Heart left ventricle (tissue), 16 donors: Measurements from ENCODE around the gene TMEM43. TPM values are rescaled to one million over a fixed set of nuclear protein-coding genes. Genes with fewer than 3 reads are reported as not detected.

Experiments
- ATAC-seq, 4 donors: fragments of 200-7000 bp; cut with Tn5 transposase; one replicate each; pipeline ENCODE4 v1.9.1; 2020 to 2022; ENCODE audit warnings: moderate library complexity in 4 of 4, mild to moderate bottlenecking in 3 of 4, moderate number of reproducible peaks in 1 of 4
- DNase-seq, 5 donors: peaks; one replicate each; pipeline ENCODE4 v3.0.0-alpha.2; 2020
- H3K27ac ChIP-seq, 12 donors: fragments of 200-600 bp; sonication (generic) in 4 of 12; one replicate each; pipeline versions ENCODE4 v1.5.0 to v1.8.0; 2016 to 2022; ENCODE audit warnings: mild to moderate bottlenecking in 2 of 12
- H3K27me3 ChIP-seq, 9 donors: fragments of 200-600 bp; sonication (generic) in 2 of 9; one replicate each; pipeline versions ENCODE4 v1.5.1 to v1.8.0; 2016 to 2022; ENCODE audit warnings: mild to moderate bottlenecking in 3 of 9
- H3K36me3 ChIP-seq, 9 donors: fragments of 200-600 bp; sonication (generic) in 2 of 9; one replicate each; pipeline versions ENCODE4 v1.5.0 to v1.8.0; 2018 to 2022; ENCODE audit warnings: mild to moderate bottlenecking in 2 of 9
- H3K4me1 ChIP-seq, 12 donors: fragments of 200-600 bp; sonication (generic) in 4 of 12; one replicate each; pipeline versions ENCODE4 v1.5.0 to v1.8.0; 2016 to 2022; ENCODE audit warnings: mild to moderate bottlenecking in 3 of 12
- H3K4me3 ChIP-seq, 12 donors: fragments of 200-600 bp; sonication (generic) in 4 of 12; one replicate each; pipeline versions ENCODE4 v1.5.0 to v1.8.0; 2017 to 2022; ENCODE audit warnings: mild to moderate bottlenecking in 9 of 12, moderate library complexity in 4 of 12
- H3K9me3 ChIP-seq, 12 donors: fragments of 200-600 bp; sonication (generic) in 4 of 12; one replicate each; pipeline versions ENCODE4 v1.5.0 to v1.8.0; 2016 to 2022; ENCODE audit warnings: mild to moderate bottlenecking in 1 of 12
- POLR2A ChIP-seq, 2 donors: fragments of 450-650 bp; IDR thresholded peaks; one replicate each; pipeline ENCODE4 v1.6.1; 2017; ENCODE audit warnings: antibody characterized with exemption in 2 of 2, mild to moderate bottlenecking in 2 of 2, moderate library complexity in 2 of 2
- WGBS, 4 donors: extraction: QIAGEN DNeasy Blood & Tissue Kit in 2 of 4; methylation state at CpG; one replicate each; pipeline versions ENCODE4 v1.1.5 to v1.1.7; 2013 to 2018; 5-methylcytosine and 5-hydroxymethylcytosine counted together
- intact Hi-C, 10 donors: fragments of 100-400 bp; cut with DNase I; formaldehyde crosslinking; loops; one replicate each; pipeline versions ENCODE4 v1.11.1 to v1.14.2; 2022
- polyA plus RNA-seq, 2 donors: library from polyadenylated mRNA; stranded (reverse); fragments of 200-250 nt; gene quantifications; one replicate each; pipeline ENCODE4 v1.2.3, GENCODE V29; 2013
- total RNA-seq, 9 donors: library from RNA; depleted of rRNA in 2 of 9; stranded (reverse); fragments of >200 nt in 2 of 9; fragmentation: NEBNext Ultra II Directional in 3 of 9; extraction: Animal tissue kit (Norgen Biotek cat#: 25700) in 3 of 9; gene quantifications; one replicate each; pipeline versions ENCODE4 v1.1.0 to v1.2.4, GENCODE V29; 2016 to 2023
- TF ChIP-seq, protein P1 (sequence below), 12 donors: fragments of 200-600 bp; sonication (generic) in 4 of 12; IDR thresholded peaks; one replicate each; pipeline versions ENCODE4 v1.5.0 to v1.8.0; 2018 to 2022; ENCODE audit warnings: antibody characterized with exemption in 12 of 12, mild to moderate bottlenecking in 5 of 12
- donor health status: ischemic (EF 13 %, LVEDD 7.1; RV severe dilation, severe dysfunction).
- donor health status: healthy with polysubstance abuse.
- donor health status: DM: no; HTN: yes; CAD: no.
- donor health status: DM: no; HTN: no; CAD: no.
- donor health status: ischemic (EF 25% LVEDD 6.9; RV normal size, moderate dysfunction).
- donor health status: ischemic (EF 25% LVEDD 5.7; RV mildly dilated, moderate dysfunction).
- donor health status: healthy.
- donor health status: DM: yes; HTN: yes; CAD: no.
- donor health status: ischemic (EF 35%, LVEDD 5.7; RV mildly dilated, moderate dysfunction).
- donor health status: nonischemic (EF 11% LVEDD 7.7; RV severe dilation, severe dysfunction).
- donor health status: DM: yes; HTN: yes; CAD: no.
- donor health status: PGD.
- donor health status: ischemic (EF 29% LVEDD 5.4; RV normal size, mild dysfunction).
- donor health status: nonischemic (EF 23%, LVEDD 6.1; RV moderate dilation, normal function).

Gene TMEM43
- total and polyA plus RNA-seq, 11 donors: 26.1 to 150 (median 46.0) TPM

- Histone ChIP-seq H3K9me3 (no peaks in the 10 kb centered on the region), H3K27ac (no peak overlapping the region), H3K27me3 (no peaks in the 10 kb centered on the region), H3K4me3 (no peak overlapping the region), H3K36me3 (peaks cover 0 to 93% (median 76%) of the 10 kb centered on the region in 9 donors), H3K4me1 (peaks cover 0 to 22% (median 2%) of the 10 kb centered on the region in 12 donors)
- ATAC-seq: no peak
- DNase-seq: no peak
- TF ChIP-seq POLR2A (IDR thresholded peaks at IDR 0.05): no peak
- TF ChIP-seq, protein P1, sequence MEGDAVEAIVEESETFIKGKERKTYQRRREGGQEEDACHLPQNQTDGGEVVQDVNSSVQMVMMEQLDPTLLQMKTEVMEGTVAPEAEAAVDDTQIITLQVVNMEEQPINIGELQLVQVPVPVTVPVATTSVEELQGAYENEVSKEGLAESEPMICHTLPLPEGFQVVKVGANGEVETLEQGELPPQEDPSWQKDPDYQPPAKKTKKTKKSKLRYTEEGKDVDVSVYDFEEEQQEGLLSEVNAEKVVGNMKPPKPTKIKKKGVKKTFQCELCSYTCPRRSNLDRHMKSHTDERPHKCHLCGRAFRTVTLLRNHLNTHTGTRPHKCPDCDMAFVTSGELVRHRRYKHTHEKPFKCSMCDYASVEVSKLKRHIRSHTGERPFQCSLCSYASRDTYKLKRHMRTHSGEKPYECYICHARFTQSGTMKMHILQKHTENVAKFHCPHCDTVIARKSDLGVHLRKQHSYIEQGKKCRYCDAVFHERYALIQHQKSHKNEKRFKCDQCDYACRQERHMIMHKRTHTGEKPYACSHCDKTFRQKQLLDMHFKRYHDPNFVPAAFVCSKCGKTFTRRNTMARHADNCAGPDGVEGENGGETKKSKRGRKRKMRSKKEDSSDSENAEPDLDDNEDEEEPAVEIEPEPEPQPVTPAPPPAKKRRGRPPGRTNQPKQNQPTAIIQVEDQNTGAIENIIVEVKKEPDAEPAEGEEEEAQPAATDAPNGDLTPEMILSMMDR (IDR thresholded peaks at IDR 0.05): no peak
- intact Hi-C loops: no loop called here
- 94 to 96% (median 96%) methylated on average over 9 of the region's 9 CpGs for WGBS, 4 donors
Observed at GRCh38 chr3:14150491-14151230, 25.8 kb downstream of the TMEM43 start.

DNA sequence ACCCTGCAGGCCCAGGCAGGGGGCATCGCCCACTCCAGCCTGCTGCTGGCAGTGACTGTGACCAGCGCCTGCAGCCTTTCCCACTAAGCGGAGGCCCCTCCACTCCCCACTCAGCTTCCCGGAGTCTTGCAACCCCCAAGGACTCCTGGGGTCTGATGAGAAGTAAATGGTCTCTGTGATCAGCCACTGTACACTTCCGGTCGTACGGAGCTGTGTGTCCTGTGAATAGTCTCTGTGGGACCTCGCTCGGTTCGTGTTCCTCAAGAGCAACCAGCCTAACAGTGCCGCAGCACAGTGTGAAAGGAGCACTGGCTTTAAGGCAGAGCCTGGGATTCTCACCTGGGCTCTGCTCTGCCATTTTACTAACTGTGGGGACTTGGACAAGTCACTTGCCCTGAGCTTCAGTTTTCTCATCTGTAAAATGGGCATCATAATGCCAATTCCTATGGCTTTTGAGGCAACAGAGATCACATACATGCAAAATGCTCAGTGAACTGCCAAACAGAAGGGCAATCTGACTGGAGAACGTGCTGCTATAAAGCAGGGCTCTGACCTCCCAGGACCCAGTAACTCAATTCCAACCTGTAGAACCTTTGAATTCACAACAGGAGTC, 26.7 kb downstream of the TMEM43 start:
- ATAC-seq (no peak), DNase-seq (no peak)
- Histone ChIP-seq H3K4me1 (peaks cover 0 to 15% (median 0%) of the 10 kb centered on the region in 12 donors), H3K9me3 (no peaks in the 10 kb centered on the region), H3K36me3 (peaks cover 0 to 93% (median 77%) of the 10 kb centered on the region in 9 donors), H3K27me3 (no peaks in the 10 kb centered on the region), H3K4me3 (no peak overlapping the region), H3K27ac (no peak overlapping the region)
- intact Hi-C loops: no loop called here
- no peak for TF ChIP-seq POLR2A (IDR thresholded peaks at IDR 0.05)
- TF ChIP-seq, protein P1 (IDR thresholded peaks at IDR 0.05): no peak
- WGBS, 4 donors: 86 to 94% (median 90%) methylated on average over 10 to 12 of the region's 12 CpGs

- TF ChIP-seq, protein P1 (IDR thresholded peaks at IDR 0.05): peak in 2 of 12 donors; percentile 4 to 19
- TF ChIP-seq POLR2A (IDR thresholded peaks at IDR 0.05): no peak
- Histone ChIP-seq H3K9me3 (no peaks in the 10 kb centered on the region), H3K27ac (no peak overlapping the region), H3K4me3 (no peak overlapping the region), H3K4me1 (peaks cover 0 to 7% (median 0%) of the 10 kb centered on the region in 12 donors), H3K27me3 (no peaks in the 10 kb centered on the region), H3K36me3 (peaks cover 0 to 93% (median 77%) of the 10 kb centered on the region in 9 donors)
- WGBS, 4 donors: 88 to 96% (median 91%) methylated on average over 11 of the region's 11 CpGs
- DNase-seq (peak in 1 of 5 donors; percentile 8), ATAC-seq (no peak)
- intact Hi-C loops: no loop called here
Observed at GRCh38 chr3:14152233-14152962, 27.5 kb downstream of the TMEM43 start.

DNA sequence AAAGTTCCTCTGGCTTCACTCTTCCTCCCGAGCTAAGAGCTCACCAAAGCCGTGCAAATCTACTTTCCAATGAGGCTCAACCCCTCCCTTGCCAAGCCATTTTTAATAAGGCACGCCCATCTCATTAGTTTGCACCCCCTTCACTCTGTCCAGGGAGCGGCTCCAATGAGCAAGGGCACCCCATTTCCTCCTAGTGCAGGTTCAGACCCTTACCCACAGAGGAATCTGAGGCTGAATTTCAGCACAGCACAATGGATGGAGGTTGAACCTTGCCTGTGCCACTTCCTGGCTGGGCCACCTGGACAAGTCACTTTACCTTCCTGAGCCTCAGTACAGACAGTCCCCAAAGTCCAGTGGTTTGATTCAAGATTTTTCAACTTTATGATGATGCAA, 28.1 kb downstream of the TMEM43 start:
- Histone ChIP-seq H3K4me1 (peaks cover 0 to 2% (median 0%) of the 10 kb centered on the region in 12 donors), H3K36me3 (peaks cover 0 to 93% (median 77%) of the 10 kb centered on the region in 9 donors), H3K27me3 (no peaks in the 10 kb centered on the region), H3K9me3 (no peaks in the 10 kb centered on the region), H3K27ac (no peak overlapping the region), H3K4me3 (no peak overlapping the region)
- intact Hi-C loops: no loop called here
- ATAC-seq (no peak), DNase-seq (no peak)
- TF ChIP-seq, protein P1 (IDR thresholded peaks at IDR 0.05): no peak
- TF ChIP-seq POLR2A (IDR thresholded peaks at IDR 0.05): no peak
- WGBS, 4 donors: 90 to 96% (median 92%) methylated on average over 4 of the region's 4 CpGs
